GM19463 (cell line): ENCODE results near the gene MYO5C.

Experiments
- ATAC-seq: cut with Tn5 transposase; IDR thresholded peaks from one replicate; pipeline ENCODE4 v1.9.1; 2021; ENCODE audit warnings: mild to moderate bottlenecking, moderate library complexity; ENCODE audit not compliant: unreplicated experiment

MYO5C gene

DNA sequence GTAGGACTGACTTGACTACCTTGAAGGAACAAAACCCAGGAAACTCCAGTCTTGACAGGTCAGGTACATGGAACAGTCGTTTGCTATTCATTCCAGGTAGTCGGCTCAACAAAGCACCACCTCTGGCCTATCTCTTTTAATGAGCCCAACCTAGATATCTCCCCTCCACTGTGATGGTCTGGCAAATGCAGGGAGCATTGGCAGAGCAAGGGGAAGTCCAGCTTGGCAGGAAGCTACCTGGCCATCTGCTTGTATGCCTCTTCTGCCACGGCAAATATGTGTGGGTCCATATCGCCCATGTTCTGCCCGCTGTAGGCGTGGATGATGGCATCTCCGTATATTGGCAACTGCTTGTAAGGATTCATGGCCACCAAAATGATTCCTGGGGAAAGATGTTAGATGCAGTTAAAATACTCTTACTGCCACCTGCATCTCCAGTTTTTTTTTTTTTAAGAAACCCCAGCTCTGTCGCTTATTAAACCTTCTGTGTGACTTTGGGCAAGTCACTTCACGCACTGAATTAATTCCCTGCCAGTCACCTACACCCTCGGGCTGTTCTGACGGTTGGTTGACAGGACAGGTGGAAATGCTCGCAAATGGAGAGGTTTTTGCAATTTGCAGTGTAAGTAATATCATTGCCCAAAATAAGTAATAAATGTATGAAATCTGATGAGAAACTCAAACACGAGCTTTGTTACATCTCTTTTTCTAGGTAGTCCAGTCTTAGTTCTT is 16.8 kb downstream of the MYO5C start:
- no peak for ATAC-seq

GRCh38 chr15:52278135-52278534 is 17.5 kb downstream of the MYO5C start:
- no peak for ATAC-seq

GRCh38 chr15:52277575-52277974 is 18.0 kb downstream of the MYO5C start:
- no peak for ATAC-seq

- no peak for ATAC-seq
Observed at GRCh38 chr15:52276256-52276770, 19.3 kb downstream of the MYO5C start.

GRCh38 chr15:52263563-52264282 is 31.9 kb downstream of the MYO5C start:
- no peak for ATAC-seq

- no peak for ATAC-seq
Observed at GRCh38 chr15:52262364-52262763, 33.2 kb downstream of the MYO5C start.

DNA sequence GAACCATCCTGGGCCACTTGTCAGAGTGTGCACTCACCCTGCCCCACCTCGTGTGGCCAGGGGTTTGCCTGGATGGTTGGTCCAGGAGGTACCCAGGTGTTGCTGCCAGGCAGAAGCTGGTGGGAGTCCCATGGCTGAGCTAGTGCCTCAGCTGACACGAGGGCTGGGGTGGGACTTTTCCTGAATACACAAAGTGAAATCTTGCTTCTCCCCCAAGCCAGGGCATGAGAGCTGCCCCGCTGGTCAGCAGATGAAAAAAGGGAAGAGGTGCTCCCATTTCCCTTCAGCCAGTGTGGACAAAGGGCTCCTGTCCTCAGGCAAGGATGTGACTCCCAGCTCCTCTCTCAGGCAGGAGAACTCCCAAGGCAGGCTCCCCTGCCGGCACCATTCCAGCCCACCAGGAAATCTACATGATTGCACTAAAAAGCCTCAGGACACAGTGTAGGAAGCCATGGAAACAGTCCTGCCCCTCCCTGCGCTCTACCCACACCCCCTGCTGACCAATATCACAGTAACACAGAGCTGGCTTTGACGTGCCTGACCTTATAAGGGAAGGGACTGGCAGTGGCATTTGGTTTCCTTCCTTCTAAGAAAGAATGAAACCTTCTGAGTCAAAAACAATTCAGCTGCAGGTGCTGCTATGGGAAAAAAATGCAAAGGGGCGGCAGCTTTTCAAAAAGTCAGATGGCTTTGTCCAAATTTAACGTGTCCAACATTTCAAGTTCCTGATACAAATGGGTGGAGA is 33.9 kb downstream of the MYO5C start:
- peak; percentile 100 for ATAC-seq

DNA sequence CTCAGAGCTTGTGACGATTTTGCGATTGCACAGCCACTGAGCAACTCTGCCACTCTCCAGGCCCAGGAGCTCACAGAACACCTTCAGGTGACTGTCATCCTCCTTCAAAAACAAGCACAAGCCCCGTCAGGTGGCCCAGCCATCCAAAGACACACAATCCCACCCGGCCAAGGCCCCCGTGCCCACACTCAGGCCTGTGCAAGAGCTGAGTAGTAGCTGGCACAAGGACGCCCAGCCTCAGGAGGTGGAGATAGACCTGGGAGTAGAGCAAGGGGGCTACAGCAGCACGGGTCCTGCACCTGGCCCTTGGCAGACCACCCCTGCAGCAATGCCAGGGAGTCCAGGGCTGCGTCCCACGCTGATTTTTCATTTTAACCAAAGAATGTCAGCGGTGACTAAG is 34.6 kb downstream of the MYO5C start:
- no peak for ATAC-seq

DNA sequence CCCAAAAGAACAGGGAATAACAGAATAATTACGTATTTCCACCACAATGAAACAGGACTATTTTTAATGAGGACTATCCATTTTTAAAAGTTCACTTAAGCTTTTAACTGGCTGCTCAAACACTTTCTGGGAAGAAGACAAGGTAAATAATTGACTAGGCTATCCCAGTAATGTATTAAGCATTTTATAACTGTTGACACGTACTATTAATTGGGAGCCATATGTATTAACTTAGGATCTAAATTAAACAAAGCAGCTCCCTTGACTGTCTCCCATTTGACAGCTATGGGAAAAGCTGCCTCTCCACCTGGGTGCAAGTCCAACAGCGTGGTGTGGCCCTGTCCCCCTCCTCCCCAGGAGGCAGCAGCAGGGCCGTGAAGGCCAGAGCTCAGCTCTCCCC is 36.1 kb downstream of the MYO5C start:
- no peak for ATAC-seq

DNA sequence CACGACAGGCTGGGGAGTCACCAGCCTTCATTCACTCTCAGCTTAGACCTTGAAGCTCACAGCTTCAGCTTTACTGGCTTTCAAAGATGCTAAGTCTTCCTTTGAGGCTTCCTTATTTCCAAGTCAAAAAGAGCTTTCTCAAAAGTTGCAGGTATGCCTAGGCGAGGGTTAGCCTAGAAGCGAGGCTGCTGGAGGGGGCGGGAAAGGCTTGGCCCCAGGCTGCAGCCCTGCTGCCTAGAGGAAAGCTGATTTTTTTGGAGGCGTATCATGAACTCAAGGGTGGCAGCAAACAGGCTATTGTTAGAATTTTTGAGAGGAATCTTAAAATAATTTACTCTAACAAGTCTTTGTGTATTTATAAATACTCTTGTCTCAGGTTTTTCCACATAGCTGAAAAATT is 37.1 kb downstream of the MYO5C start:
- no peak for ATAC-seq

GRCh38 chr15:52257734-52258062 is 37.9 kb downstream of the MYO5C start:
- no peak for ATAC-seq

DNA sequence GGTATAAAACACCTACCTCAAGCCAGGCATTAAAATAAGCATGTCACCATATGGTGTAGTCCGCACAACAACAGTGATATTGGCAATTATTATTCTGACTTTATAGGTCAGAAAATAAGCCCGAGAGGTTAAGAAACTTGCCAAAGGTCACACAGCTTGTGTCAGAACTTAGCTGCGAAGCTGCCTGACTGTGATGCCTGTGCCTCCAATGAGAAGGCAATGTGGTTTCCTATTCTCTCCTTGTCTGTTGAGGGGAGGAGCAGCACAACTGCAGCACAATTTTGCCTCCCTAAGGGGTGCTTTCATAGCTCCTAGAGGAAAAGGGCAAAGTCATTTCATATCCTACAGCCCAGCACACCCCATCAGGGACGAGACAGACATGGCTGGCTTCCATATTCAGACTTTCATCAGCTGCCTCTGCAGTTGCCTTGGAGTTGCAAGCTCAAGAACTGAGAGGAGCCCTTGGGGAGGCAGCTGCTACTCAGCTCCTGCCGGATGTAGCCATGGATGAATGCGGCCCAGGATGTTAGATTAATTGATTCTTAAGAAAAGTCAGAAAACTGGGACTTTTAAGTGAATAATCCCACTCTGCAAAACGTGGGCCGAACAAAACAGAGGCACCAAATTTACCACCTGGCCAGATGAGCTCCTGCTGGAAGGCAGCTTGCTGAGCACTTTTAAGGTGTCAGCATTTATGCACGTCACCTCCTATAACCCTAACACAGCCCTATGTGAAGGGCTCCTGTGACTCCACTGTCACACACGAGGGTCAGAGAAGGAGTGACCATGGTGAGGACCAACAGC is 38.5 kb downstream of the MYO5C start:
- ATAC-seq: no peak

DNA sequence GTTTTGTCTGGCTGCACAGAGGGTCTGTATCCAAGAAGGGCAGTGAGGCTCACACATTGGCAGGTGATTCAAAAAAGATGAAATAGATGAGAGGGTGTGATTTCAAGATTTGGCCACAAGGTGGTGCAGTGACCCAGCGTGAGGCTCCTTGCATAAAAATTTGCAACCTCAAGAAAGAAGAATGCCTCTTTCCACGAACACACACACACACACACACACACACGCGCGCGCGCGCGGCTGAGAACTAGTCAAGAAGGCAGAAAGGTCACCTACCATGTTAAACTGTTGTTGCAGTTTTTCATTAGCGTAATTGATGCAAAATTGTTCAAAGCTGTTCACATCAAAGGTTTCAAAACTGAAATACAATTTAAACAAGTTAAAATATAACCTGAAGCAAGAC is 39.2 kb downstream of the MYO5C start:
- no peak for ATAC-seq

DNA sequence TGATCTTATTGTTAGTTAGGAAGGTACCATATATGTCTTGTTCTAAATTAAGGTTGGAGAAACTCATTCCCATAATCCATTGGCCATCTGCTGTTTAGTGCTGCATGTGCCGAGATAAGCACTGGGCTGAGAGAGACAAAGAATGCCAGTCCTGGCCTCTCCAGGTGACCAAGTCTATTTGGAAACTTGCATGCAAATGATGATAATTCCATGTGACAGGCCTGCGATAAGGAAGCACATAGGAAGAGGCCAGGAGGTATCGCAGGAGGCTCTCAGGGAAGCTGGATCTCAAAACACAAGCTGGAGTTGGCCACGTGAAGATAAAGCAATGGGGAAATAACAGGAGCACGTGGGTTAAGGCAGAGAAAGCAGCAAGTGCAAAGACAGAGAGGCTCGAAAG is 39.7 kb downstream of the MYO5C start:
- no peak for ATAC-seq

GRCh38 chr15:52255008-52255407 is 40.6 kb downstream of the MYO5C start:
- no peak for ATAC-seq

GRCh38 chr15:52254391-52254790 is 41.2 kb downstream of the MYO5C start:
- ATAC-seq: no peak

DNA sequence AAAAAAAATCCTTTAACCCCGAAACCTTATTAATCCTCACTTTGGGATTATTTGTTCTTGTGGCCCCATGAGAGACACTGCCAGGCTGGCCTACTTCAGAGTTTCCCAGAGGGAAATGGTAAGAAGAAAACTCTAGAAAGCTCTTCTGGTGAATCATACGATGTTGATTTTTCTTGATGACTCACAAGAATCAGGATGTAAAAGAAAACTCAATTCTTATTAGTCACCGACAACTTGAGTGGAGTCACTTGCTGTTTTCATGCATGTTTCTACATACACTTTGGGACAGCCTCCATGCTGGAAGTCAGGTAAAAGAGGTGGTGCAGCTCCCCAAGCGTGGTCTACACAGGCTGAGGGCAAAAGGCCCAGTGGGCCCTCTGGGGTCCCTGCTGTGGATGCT is 42.8 kb downstream of the MYO5C start:
- no peak for ATAC-seq

DNA sequence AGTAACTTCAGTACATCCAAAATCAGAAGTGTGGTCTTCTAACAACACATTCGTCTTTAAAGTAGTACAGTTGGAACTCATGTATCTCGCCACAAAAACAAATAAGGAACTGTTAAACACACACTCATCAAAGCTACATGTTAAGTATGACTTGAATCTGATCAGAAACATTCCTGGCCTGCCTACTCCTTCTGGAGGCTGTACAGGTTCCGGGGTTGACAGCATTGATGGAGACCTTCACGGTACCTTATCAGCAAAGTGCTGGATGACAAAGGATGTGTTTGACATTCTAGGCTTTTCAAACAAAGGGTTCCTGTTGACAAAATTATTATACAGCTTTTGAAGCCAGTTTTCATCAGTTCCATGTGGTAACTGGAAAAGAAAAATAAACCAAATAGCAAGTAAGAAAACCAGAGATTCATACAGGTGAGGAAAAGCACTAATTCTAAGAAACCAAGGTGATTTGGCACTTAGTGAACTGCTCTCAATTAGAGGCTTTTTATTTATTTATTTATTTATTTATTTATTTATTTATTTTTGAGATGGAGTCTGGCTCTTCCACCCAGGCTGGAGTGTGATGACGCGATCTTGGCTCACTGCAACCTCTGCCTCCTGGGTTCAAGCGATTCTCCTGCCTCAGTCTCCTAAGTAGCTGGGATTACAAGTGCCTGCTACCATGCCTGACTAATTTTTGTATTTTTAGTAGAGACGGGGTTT is 44.3 kb downstream of the MYO5C start:
- ATAC-seq: no peak

- ATAC-seq: no peak
Observed at GRCh38 chr15:52247461-52247860, 48.1 kb downstream of the MYO5C start.

- ATAC-seq: no peak
Observed at GRCh38 chr15:52246686-52247431, 48.7 kb downstream of the MYO5C start.
